BE2C (cell line): Measurements from ENCODE around the gene LTO1.

Experiments
- DNase-seq: peaks from one replicate; pipeline ENCODE4 v3.0.0-alpha.2; 2020
- H3K27me3 ChIP-seq: fragments of 250-450 bp; sonication (Bioruptor Pico); 2 replicates; pipeline ENCODE4 v1.5.1; 2020; ENCODE audit warnings: mild to moderate bottlenecking
- H3K36me3 ChIP-seq: fragments of 250-450 bp; sonication (Bioruptor Pico); 2 replicates; pipeline ENCODE4 v1.5.1; 2020; ENCODE audit warnings: mild to moderate bottlenecking
- H3K4me1 ChIP-seq: fragments of 250-450 bp; sonication (Bioruptor Pico); 2 replicates; pipeline ENCODE4 v1.5.1; 2020
- H3K4me3 ChIP-seq: 2 replicates; pipeline ENCODE4 v1.5.1; 2011; ENCODE audit warnings: low read depth, low read length
- H3K9me3 ChIP-seq: fragments of 250-450 bp; sonication (Bioruptor Pico); 2 replicates; pipeline ENCODE4 v1.5.1; 2020
- CTCF ChIP-seq: IDR thresholded peaks from 2 replicates; pipeline ENCODE4 v1.5.1; 2012; ENCODE audit warnings: mild to moderate bottlenecking, low read depth, low read length

The LTO1 gene

GRCh38 chr11:69685348-69685747 is 10.2 kb upstream of the LTO1 start:
- no peak for DNase-seq
- TF ChIP-seq CTCF, result no peak
- H3K36me3 ChIP-seq, result no peaks in the 10 kb centered on the region
- H3K4me3 ChIP-seq, result no peak overlapping the region
- H3K27me3 ChIP-seq, result peaks cover 5% of the 10 kb centered on the region; the same call in 1 of the 2 replicates
- peaks cover 3% of the 10 kb centered on the region; the same call in 1 of the 2 replicates for H3K4me1 ChIP-seq
- no peaks in the 10 kb centered on the region; the same call in none of the 2 replicates for H3K9me3 ChIP-seq

GRCh38 chr11:69684651-69685050 is 9.5 kb upstream of the LTO1 start:
- peaks cover 3% of the 10 kb centered on the region; the same call in 1 of the 2 replicates for H3K4me1 ChIP-seq
- peaks cover 5% of the 10 kb centered on the region; the same call in 1 of the 2 replicates for H3K27me3 ChIP-seq
- no peak for TF ChIP-seq CTCF
- no peaks in the 10 kb centered on the region for H3K36me3 ChIP-seq
- DNase-seq, result no peak
- H3K9me3 ChIP-seq, result no peaks in the 10 kb centered on the region; the same call in none of the 2 replicates
- no peak overlapping the region for H3K4me3 ChIP-seq

DNA sequence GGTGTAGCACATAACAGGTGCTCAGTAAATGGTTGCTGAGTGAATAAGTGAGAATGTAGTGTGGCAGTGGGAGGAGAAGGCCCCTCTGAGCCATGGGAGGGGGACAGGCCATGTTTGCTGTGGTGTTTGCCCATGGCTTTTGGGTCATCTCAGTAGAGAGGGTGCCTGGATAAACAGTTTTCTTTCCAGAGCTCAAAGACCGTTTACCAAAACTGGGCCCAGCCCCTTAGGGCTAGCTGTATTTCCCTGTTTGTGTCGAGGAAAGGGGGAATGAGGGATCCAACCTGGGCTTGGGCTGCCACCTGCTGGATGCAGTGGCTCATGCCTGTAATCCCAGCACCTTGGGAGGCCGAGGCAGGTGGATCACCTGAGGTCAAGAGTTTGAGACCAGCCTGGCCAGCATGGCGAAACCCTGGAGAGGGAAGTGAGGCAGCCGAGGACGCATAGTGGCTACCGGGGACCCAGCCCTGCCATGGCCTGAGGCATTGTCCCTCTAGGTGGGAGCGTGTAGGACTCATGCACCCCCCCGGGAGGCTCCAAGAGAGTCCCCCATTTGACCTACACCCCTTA is 8.7 kb upstream of the LTO1 start:
- Histone ChIP-seq H3K27me3 (peaks cover 5% of the 10 kb centered on the region; the same call in 1 of the 2 replicates), H3K36me3 (no peaks in the 10 kb centered on the region), H3K4me1 (peaks cover 3% of the 10 kb centered on the region; the same call in 1 of the 2 replicates), H3K4me3 (no peak overlapping the region), H3K9me3 (no peaks in the 10 kb centered on the region; the same call in none of the 2 replicates)
- TF ChIP-seq CTCF, result peak; percentile 66
- peak; percentile 58 for DNase-seq

DNA sequence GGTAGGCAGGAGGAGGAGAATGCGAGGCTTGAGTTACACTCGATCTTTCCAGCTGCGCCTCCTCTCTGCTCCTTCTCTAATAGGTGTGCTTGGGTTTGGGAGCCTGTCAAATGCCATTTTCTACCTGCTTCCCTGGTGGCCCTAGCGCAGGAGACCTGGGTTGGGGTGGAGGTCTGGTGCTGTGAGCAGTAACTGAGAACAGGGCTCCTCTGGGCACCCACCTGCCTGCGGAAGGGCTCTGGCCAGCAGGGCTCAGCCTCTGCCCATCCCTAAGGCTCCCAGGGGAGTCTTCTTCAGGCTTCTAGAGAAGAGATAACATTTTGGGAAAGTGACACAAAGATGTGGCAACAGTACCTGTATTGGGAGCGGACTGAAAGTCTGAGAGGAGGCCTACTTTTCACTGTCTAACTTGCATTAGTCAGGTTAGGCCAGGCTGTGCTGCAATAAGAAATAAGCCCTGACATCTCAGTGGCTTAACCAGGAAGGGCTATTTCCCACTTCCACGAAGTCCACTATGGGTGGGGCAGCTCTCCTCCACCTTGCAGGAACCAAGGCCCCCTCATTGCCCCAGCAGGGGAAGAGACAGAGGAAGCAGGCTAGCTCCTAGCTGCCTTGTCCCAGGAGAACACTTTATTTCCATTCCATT is 7.7 kb upstream of the LTO1 start:
- H3K36me3 ChIP-seq, result no peaks in the 10 kb centered on the region
- H3K4me1 ChIP-seq, result peaks cover 3% of the 10 kb centered on the region; the same call in 1 of the 2 replicates
- no peak for TF ChIP-seq CTCF
- H3K9me3 ChIP-seq, result no peaks in the 10 kb centered on the region; the same call in none of the 2 replicates
- no peak overlapping the region for H3K4me3 ChIP-seq
- DNase-seq, result no peak
- H3K27me3 ChIP-seq, result peaks cover 5% of the 10 kb centered on the region; the same call in 1 of the 2 replicates

DNA sequence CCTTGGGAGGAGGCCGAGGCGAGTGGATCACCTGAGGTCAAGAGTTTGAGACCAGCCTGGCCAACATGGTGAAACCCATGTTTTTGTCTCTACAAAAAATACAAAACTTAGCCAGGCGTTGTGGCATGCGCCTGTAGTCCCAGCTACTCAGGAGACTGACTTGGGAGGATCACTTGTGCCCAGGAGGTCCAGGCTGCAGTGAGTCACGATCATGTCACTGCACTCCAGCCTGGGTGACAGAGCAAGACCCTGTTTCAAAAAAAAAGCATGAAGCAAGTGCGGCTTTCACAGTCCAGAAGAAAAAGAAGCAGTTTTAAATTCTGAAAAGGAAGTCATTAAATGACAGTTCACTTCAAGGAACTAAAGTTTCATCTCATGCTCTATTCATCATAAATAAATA is 7.1 kb upstream of the LTO1 start:
- Histone ChIP-seq H3K4me1 (peaks cover 3% of the 10 kb centered on the region; the same call in 1 of the 2 replicates), H3K4me3 (no peak overlapping the region), H3K36me3 (no peaks in the 10 kb centered on the region), H3K9me3 (no peaks in the 10 kb centered on the region; the same call in none of the 2 replicates), H3K27me3 (peaks cover 5% of the 10 kb centered on the region; the same call in 1 of the 2 replicates)
- TF ChIP-seq CTCF, result no peak
- DNase-seq, result no peak

DNA sequence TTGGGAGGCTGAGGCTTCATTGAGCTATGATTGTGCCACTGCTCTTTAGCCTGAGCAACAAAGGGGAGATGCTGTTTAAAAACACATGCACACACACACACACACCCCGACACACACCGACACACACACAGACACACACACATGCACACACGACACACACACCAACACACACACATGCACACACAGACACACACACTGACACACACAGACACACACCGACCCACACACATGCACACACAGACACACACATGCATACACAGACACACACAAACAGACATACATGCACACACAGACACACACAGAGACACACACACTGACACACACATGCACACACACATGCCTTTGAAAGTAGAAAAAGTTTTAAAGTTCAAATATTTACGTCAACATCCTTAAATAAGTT is 5.5 kb upstream of the LTO1 start:
- no peak overlapping the region for H3K4me3 ChIP-seq
- no peak for TF ChIP-seq CTCF
- peaks cover 3% of the 10 kb centered on the region; the same call in 1 of the 2 replicates for H3K4me1 ChIP-seq
- H3K36me3 ChIP-seq, result no peaks in the 10 kb centered on the region
- no peak for DNase-seq
- no peaks in the 10 kb centered on the region; the same call in none of the 2 replicates for H3K9me3 ChIP-seq
- H3K27me3 ChIP-seq, result peaks cover 3% of the 10 kb centered on the region; the same call in 1 of the 2 replicates
